GM18519 (cell line): ENCODE measurements around the gene CRELD2.

Experiments used
- ATAC-seq: cut with Tn5 transposase; IDR thresholded peaks from one replicate; pipeline ENCODE4 v1.9.1; 2021; ENCODE audit warnings: mild to moderate bottlenecking, moderate library complexity; ENCODE audit not compliant: unreplicated experiment, low FRiP score

CRELD2 gene

DNA sequence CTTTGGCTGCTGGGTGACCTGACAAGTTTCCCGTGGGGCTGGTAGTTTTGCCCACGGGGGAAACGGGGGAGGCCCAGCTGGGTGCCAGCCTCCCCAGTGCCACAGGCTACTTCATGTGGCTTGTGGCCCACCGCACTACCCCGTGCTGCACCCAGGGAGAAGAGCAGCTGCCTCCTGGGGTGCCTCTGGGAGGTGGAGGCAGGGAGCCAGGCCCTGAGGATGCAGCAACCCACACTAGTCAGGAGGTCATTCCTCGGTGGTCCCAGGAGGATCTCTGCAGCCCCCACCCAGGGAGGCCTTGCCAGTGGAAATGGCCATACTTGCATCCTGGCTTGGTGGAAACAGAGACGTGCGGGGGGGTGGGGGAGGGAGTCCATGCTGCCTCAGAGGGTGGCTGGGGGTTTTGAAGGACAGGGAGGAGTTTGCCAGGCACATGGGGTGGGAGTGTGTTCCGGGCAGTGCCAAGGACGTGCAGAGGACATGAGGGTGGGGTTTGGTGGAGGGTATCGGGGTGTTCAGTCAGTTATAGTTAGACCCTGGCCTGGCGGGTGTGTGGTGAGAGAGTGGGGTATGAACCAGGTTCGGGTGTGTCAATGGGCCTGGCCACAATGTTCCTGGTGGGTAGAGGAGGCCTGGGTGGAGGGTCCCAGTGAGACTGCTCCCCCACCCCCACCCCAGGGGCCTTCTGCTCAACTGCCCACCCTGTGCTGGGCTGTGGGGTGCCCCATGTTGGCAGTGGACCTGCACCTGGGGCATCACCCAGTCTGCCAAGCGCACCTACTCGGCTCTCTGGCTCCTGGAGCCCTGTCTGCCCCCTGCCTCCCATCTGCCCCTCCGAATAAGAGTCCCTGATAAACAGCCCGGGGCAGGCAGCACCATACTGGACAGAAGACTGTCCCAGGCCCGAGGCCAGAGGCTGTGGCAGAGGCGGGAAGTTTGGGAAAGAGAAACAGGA lies 46.0 kb downstream of the CRELD2 start:
- no peak for ATAC-seq

DNA sequence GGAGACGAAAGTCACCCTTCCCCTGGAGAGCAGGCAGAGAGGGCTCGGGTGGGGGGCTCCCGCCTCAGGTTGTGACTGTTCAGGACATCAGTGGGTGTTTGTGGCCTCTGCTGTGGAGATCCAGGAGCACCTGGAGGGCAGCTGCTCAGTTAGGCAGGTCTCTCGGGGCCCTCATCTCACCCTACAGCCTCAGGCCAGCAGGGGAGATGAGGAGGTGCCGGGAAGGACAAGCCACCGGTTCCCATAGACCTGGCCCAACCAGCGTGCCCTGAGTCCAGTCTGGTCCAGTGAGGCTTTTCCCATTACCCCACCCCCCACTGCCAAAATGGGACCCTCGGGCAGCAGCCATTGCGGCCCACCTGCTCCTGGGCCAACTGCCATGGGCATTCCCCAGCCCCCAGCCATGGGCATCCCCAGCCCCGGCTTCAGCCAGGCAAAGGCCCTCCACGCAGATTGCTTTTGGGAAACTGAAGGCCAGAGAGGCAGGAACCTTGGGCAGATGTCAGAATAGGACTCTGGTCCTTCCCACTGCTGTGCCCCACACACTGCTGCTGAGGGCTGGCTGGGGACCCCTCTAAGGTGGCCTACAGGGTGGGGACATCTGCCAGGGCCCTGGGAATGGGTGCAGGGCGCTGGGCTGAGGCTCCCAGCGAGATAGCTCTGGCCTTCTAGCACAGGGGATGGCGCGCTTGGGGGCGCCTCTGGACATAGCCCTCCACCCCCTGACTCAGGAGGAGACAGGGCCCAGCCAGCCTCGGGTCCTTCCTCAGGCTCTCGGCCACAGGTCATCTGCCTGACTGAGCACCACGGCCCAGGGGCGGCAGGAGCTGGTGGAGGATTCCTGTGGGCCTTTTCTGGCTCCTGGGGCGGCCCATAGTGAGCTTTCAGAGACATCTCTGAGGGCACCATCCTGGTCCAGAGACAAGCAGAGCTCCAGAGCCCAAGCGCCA lies 46.9 kb downstream of the CRELD2 start:
- ATAC-seq, result no peak

DNA sequence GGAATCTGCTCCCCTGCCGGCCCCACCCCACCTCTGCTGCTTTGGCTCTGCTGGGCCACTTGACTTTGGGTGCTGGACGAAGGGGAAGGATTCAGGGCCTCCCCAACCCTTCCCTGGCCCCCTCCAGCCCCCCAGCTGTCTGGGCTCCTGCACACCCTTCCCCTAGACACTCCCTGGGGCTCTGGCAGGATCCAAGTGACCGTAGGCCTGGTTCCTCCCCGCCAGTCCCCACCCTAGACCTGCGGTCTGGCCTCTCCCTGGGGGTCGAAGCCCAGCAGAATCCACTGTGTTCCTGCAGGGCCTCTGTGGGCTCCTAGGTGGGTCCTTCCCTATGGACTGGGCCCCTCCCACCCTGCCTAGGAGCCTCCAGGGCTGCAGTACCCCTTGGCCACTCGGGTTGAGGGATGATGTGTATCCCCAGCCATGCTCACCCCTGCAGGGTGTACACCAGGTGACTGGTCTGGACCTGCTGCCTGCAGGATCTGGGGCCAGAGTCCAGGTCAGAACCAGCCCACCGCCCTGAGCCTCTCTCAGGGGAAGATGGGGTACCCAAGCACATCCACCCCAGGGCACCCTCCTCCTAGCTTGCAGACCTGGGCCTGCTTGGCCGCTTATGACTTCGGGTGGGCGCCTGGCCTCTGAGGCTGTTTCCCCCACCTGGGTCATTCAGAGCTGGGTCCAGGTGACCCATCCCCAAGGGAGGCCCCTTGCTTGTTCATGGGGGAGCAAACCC lies 47.8 kb downstream of the CRELD2 start:
- no peak for ATAC-seq

DNA sequence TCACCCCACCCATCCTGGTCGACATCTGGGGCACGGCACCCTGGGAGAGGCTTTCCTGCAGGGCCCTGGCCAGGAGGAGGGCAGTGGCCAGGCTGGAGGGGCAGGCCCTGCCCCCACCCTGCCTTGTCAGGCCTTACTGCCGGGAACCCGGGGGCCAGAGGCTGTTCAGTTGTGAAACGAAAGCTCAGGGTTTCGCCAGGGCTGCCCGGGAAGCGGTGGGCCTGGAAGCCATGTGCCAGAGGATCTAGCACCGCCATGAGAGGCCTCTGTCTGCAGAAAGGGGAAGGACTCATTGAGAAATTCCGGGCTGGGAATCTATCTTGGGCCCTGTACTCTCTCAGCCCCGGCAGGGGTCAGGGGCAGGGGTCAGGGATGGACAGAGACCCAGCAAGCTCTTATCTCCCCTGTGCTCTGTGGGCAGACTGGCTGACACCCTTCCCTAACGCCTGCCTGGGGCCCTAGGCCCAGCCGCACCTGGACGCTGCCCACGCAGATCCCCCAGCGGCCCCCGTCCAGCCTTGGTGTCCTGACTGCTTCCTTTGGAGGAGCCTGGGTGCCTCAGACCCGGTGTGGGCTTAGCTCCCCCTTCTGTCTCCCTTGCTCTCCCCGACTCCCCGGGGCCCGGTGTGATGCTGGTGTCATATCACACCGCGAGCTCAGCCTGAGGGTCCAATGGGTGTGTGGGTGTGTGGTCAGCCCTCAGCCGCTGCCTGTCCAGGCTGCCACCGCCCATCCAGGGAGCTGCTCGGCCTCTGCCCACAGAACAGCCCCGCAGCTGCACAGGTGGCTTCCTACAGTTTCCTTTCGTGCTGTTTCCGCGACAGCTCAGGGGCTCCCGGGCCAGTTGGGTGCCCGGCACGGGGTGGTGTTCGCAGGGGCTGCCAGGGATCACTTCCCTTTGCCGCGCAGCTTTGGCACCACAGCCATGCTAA lies 48.6 kb downstream of the CRELD2 start:
- ATAC-seq, result no peak

DNA sequence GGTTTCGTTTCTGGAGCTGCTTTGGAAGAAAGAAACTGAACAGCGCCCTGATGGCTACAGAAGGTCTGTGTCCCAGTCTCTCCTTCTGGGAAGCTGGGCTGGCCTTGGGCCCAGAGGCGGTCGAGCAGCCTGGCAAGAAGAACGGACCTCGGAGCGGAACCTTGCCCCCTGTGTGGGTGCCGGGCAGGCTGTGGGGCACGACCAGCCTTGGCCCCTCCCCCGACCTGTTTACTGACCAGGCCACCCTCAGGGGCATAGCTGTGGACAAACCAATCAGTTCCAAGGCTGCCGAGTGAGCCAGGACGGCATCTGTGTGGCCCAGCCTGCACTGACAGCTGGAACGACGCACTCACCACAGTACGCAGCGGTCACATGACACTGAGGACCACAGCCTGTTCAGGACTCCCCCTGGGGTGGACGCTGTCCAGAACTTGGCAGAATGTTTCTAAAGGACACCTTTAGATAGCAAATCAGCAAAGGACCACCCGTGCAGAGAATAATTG lies 49.3 kb downstream of the CRELD2 start:
- no peak for ATAC-seq

DNA sequence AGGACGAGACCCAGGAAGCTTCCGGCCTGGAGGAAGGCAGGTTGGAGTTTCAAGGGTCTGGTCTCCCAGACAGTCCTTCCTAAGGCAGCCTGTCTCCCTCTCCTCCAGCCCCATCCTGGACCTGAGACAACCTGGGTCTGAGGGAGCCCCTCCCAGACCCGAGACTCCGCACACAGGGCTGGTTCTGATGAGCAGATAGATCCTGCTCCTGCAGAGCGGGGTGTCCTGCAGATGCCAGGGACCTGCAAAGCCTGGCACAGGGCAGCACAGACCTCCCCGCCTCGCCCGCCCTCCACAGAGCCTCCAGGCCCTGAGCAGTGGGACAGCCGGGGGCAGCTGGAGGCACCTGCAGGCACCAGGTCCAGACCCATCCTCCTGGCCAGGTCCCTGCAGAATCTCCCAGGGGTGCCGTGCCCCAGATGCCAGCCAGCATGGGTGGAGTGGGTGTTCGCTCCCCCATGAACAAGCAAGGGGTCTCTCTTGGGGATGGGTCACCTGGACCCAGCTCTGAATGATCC lies 49.9 kb downstream of the CRELD2 start:
- ATAC-seq, result no peak

DNA sequence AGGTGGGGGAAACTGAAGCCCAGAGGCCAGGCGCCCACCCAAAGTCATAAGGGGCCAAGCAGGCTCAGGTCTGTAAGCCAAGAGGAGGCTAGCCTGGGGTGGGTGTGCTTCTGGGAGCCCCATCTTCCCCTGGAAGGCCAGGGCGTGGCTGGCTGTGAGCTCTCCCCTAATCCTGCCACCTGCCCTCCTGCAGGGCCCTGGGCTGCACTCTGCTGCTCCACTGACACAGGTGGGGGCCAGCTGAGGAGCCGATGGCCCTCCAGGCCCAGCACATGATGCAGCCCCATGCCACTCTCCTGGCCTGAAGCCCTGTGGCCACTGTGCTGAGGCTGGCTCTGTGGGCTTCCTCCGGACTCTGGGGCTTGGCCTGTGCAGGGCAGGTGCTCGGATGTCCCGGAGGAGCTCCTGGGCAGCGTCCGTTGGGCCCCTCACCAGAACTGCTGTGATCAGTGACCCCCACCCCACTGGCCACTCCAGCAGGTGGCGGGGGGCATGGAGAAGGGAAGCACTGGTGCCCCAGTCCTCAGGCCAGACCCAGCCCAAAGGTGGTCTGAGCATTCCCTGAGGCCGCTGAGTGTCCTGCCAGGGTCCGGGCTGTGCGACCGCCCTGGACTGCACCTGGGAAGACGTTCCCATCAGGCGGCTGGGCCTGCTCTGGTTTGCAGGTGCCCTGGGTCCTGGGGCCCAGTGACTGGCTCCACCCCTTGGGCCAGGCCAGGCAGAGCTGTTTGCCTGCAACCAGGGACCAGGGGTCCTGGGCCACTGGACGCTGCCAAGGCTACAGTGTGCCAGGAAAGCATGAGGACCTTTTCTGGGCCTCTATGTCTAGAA lies 50.6 kb downstream of the CRELD2 start:
- no peak for ATAC-seq

DNA sequence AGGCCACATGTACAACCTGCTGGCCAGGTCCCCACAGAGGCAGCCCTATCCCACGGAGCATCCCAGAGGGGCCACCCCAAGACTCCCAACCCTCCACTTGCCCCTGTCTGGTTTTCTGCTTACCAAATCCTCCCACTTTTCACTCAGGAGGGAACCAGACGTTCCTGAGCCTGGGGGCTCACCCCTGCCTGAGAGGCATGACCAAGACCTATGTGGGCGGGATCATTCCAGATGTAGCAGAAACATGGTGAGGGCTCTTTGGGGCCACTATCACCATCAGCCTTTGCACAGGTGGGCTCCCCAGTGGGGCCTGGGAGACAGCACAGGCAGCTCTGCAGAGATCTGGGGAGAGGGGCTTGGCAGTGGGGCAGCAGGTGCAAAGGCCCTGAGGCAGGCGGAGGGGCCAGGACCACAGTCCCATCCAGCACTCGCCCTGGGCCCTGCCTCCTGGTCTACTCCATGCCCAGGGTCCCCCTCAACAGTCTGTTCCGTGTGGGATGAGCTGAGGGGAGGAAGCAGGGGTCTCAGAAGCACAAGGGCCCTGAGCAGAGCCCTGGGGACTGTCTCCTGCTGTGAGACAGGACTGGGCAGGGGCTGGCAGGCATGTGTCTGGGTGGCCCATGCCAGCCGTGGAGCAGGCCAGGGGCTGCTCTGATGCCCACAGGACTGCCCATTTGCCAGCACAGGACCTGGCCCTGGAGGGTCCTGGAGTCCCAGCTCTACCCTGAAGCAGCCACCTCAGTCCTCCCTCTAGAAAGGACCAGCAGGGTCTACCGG lies 51.5 kb downstream of the CRELD2 start:
- no peak for ATAC-seq

DNA sequence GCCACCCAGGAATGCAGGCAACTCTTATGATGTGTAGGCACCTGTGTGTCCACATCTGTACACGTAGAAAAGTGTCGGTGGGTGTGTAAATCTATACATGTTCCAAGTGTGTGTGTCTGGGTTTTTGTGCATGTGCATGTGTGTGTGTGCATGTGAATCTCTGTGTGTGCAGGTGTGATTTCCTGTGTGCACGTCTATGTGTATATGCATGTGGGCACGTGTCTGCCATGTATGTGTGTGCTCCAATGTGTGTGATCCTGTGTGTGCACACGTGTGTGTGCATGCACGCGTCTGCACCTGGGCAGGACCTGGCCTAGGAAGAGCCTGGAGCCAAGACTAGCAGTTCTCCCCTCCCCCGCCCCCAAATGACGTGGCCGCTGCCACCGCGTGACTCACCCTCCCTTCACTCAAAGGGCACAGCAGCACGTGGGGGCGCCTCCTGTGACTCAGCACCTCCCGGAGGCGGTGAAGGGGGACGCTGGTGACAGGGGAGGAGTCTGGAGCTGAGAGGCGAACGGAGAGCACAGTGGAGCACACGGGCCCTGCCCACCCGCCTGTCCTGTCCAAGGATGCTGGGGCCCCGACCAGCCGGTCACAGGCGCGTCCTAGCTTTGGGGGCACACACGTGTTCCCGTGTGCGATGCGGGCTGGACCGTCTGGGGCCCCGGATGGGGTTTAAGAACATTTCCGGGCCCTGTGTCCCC lies 52.2 kb downstream of the CRELD2 start:
- ATAC-seq, result peak; percentile 36

DNA sequence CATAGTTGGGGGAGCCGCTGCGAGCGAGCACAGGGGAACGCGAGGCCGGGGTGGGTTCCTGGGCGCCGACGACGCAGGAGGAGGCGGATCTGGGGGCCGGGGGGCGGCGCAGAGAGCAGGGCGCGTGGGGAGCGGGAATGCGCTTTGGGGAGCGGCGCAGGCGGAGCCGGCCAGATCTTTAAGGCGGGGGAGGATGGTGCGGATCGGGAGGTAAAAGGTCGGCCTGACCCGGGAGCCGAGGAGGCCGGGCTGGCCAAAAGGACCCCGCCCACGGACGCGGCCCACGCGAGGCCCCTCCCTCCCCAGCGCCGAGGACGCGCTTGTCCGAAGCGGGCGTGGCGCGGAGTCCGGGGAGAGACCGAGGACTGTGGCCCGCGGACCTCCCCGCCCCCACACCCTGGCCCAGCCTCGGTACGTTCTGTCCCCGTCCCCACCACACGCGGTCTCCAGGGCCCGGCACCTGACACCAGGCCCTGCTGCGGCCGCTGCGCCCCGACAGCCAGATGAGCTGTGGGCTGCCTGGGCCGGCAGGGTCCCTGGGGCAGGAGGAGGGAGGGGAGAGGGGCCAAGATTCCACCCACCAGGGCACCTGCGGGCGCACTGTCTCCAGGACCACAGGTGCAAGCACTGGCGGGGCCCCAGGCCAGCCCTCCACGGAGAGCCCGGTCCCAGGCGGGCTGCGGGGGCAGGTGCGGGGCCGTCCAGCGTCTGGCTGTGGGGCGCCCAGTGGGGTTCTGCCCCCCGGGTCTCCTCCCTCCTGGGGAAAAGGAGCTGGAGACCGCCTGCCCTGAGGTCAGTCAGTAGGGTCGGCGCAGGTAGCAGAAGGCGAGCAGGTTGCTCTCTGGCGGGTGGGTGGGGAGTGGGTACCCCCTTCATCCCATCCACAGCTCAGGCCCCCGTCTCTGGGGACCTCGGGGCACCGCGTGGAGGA lies 53.1 kb downstream of the CRELD2 start:
- peak; percentile 14 for ATAC-seq

DNA sequence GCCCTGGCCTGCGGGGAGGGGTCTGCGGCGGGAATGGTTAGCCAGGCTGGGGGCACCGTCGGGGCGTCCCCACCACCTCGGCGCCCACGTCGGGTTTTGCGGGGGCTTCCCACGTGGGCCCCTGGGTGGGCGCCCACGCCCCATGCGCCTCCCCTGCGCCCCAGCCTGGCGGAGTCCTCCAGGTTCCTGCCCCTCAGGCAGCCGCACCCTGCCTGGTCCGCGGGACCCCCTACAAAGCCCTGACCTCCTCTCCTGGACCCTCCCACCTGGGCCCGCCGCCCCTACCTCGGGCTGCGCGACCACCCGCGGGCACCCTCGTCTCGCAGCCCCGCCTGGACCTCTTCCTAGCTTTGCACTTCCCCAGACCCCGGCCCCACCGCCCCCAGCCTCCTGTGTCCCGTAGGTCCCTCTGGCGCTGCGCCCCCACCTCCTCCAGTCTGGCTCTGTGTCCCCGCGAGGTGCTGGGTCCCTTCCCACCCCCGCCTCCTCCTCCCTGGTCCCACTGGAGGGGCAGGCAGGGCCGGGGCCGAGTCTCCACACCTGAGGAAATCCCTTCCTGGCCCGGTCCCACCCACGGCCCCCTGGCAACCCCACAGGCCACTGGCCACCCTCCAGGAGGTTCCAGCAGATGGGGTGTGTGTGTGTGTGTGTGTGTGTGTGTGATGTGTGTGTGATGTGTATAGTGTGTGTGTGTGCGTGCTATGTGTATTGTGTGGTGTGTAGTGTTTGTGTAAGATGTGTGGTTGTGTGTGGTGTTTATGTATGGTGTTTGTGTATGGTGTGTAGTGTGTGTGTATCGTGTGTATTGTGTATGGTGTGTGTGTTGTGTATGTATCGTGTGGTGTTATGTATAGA lies 54.0 kb downstream of the CRELD2 start:
- ATAC-seq, result no peak

DNA sequence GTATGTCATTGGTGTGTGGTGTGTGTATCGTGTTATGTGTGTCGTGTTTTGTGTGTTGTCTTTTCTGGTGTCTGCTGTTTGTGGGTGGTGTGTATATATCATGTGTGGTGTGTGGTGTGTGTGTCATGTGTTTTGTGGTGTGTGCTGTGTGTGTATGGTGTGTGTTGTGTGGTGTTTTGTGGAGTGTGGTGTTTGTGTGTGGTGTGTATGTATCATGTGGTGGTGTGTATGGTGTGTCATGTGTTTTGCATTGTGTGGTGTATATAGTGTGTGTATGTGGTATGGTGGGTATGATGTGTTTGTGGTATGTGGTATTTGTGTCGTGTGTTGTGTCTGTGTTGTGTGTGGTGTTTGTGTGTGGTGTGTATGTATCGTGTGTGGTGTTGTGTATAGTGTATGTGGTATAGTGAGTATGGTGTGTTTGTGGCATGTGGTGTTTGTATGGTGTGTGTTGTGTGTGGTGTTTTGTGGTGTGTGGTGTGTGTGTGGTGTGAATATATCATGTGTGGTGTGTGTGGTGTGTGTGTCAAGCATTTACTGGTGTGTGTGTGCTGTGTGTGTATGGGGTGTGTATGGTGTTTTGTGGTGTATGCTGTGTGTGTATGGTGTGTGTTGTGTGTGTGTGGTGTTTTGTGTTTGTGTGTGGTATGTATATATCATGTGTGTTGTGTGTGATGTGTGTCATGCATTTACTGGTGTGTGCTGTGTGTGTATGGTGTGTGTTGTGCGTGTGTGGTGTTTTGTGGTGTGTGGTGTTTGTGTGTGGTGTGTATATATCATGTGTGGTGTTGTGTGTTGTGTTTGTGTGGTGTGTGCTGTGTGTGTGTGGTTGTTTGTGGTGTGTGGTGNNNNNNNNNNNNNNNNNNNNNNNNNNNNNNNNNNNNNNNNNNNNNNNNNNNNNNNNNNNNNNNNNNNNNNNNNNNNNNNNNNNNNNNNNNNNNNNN lies 54.9 kb downstream of the CRELD2 start:
- no peak for ATAC-seq

DNA sequence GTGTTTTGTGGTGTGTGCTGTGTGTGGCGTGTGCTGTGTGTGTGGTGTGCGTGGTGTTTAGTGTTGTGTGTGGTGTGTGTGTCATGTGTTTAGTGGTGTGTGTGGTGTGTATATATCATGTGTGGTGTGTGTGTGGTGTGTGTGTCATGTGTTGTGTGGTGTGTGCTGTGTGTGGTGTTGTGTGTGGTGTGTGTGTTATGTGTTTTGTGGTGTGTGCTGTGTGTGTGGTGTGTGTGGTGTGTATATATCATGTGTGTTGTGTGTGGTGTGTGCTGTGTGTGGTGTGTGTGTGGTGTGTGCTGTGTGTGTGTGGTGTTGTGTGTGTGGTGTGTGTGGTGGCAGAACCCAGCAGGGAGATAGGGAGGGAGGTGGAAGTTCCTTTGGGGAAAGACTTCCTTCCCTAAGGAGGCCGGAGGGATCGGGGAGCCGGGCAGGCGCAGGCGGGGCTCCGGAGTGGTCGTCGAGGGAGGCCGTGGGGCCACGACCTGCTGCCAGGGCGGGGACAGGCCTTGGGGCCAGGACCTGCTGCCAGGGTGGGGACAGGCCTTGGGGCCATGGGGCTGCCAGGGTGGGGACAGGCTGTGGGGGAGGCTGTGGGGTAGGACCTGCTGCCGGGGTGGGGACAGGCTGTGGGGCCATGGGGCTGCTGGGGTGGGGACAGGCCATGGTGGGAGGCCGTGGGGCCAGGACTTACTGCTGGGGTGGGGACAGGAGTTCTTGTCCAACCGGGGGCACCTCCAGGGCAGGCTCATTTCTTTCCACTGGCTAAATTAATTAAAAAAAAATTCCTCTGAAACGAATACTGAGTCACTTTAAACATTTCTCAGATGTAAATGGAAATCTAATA lies 57.3 kb downstream of the CRELD2 start:
- no peak for ATAC-seq
